CD4-positive, alpha-beta T cell (primary cell): ENCODE results near the gene GALNT14. TPM values are rescaled to one million over a fixed set of nuclear protein-coding genes. Genes with fewer than 3 reads are reported as not detected.

Experiments used
- ATAC-seq: fragments of 200-7000 bp; cut with Tn5 transposase; one replicate; pipeline ENCODE4 v1.10.0; 2022; ENCODE audit warnings: mild to moderate bottlenecking; ENCODE audit not compliant: poor library complexity
- CTCF ChIA-PET: fragments of 350-600 bp; sonication (Branson Sonifier 250); formaldehyde crosslinking; loops from one replicate; lab custom pipeline; 2021; ENCODE audit warnings: antibody characterized with exemption, inconsistent platforms; lab: Charles Lee
- POLR2A ChIA-PET: fragments of 350-600 bp; sonication (Branson Sonifier 250); formaldehyde crosslinking; loops from one replicate; lab custom pipeline; 2021; ENCODE audit warnings: antibody characterized with exemption, inconsistent platforms; lab: Charles Lee
- DNase-seq, 14 experiments: peaks; one replicate each; pipeline ENCODE4 v3.0.0-alpha.2; 2013 to 2020; ENCODE audit warnings: mixed read lengths in 2 of 14
- H3K27ac ChIP-seq, 2 donors: one replicate each; pipeline versions ENCODE4 v1.5.1 to v1.7.0; 2013; ENCODE audit warnings: low read length in 2 of 2, low read depth in 1 of 2, mild to moderate bottlenecking in 1 of 2
- H3K27me3 ChIP-seq, 2 experiments: 1 replicate in 1 of 2; 2 replicates in 1 of 2; pipeline versions ENCODE4 v1.6.1 to v1.7.0; 2013; ENCODE audit warnings: low read length in 2 of 2, control low read depth in 1 of 2, mild to moderate bottlenecking in 1 of 2, moderate library complexity in 1 of 2; ENCODE audit not compliant: insufficient read depth in 2 of 2, control insufficient read depth in 1 of 2
- H3K36me3 ChIP-seq: one replicate; pipeline ENCODE4 v1.6.1; 2013; ENCODE audit warnings: low read length, control low read depth; ENCODE audit not compliant: insufficient read depth
- H3K4me1 ChIP-seq: one replicate; pipeline ENCODE4 v1.6.1; 2013; ENCODE audit warnings: low read length, control low read depth; ENCODE audit not compliant: insufficient read depth
- H3K4me3 ChIP-seq: one replicate; pipeline ENCODE4 v1.5.1; 2013; ENCODE audit warnings: mild to moderate bottlenecking, low read length, moderate library complexity
- H3K9me3 ChIP-seq, 2 experiments: 1 replicate in 1 of 2; 2 replicates in 1 of 2; pipeline versions ENCODE4 v1.6.1 to v1.7.0; 2013; ENCODE audit warnings: low read length in 2 of 2, mild to moderate bottlenecking in 2 of 2, control low read depth in 1 of 2, moderate library complexity in 1 of 2; ENCODE audit not compliant: control insufficient read depth in 1 of 2, insufficient read depth in 1 of 2
- H3K27ac Mint-ChIP-seq: one replicate; pipeline ENCODE4 v1.8.0; 2020; ENCODE audit warnings: mixed read lengths
- H3K27me3 Mint-ChIP-seq: one replicate; pipeline ENCODE4 v1.8.0; 2021; ENCODE audit warnings: mixed read lengths
- H3K36me3 Mint-ChIP-seq: one replicate; pipeline ENCODE4 v1.8.0; 2021; ENCODE audit warnings: low read depth, mixed read lengths
- H3K4me1 Mint-ChIP-seq: one replicate; pipeline ENCODE4 v1.8.0; 2021; ENCODE audit warnings: low read depth, mixed read lengths
- H3K4me3 Mint-ChIP-seq: one replicate; pipeline ENCODE4 v1.8.0; 2020; ENCODE audit warnings: mild to moderate bottlenecking, mixed read lengths
- H3K9me3 Mint-ChIP-seq: one replicate; pipeline ENCODE4 v1.8.0; 2020; ENCODE audit warnings: mixed read lengths
- CTCF ChIP-seq: fragments of 200-600 bp; IDR thresholded peaks from one replicate; pipeline ENCODE4 v1.8.0; 2022; ENCODE audit warnings: antibody characterized with exemption, mild to moderate bottlenecking
- intact Hi-C, 2 experiments: fragments of 100-400 bp; cut with DNase I in 1 of 2; cut with micrococcal nuclease in 1 of 2; formaldehyde crosslinking; loops; one replicate each; pipeline versions ENCODE4 v1.15.1 to v1.9.0; 2023 to 2025; cut with DNase I, micrococcal nuclease
- total RNA-seq, 174 experiments: library from RNA in 2 of 174; stranded (reverse) in 2 of 174; gene quantifications; one replicate each; pipeline ENCODE4 v1.2.3 and lab custom pipeline; 2021 to 2026

GALNT14 gene
- total RNA-seq, 2 experiments from 2014 or later: not detected

- H3K27me3 Mint-ChIP-seq: peaks cover 13% of the 10 kb centered on the region
- intact Hi-C loops: no loop called here
Observed at GRCh38 chr2:31003749-31004148, 134.5 kb downstream of the GALNT14 start.

GRCh38 chr2:31002537-31003150 lies 135.6 kb downstream of the GALNT14 start:
- Mint-ChIP-seq H3K27me3 (peaks cover 13% of the 10 kb centered on the region), H3K27ac (no peak overlapping the region), H3K36me3 (no peaks in the 10 kb centered on the region), H3K4me3 (no peak overlapping the region), H3K4me1 (no peaks in the 10 kb centered on the region), H3K9me3 (no peaks in the 10 kb centered on the region)
- DNase-seq: no peak
- ATAC-seq: no peak
- ChIA-PET CTCF (no interaction called here), POLR2A (no interaction called here)
- Histone ChIP-seq H3K9me3 (no peaks in the 10 kb centered on the region), H3K4me1 (no peaks in the 10 kb centered on the region), H3K27ac (no peak overlapping the region), H3K27me3 (no peaks in the 10 kb centered on the region), H3K36me3 (no peaks in the 10 kb centered on the region), H3K4me3 (no peak overlapping the region)
- intact Hi-C loops: no loop called here
- no peak for TF ChIP-seq CTCF

More at GRCh38 chr2:31003749-31004148, 134.5 kb downstream of the GALNT14 start:
- POLR2A ChIA-PET: no interaction called here
- no peak for ATAC-seq
- Histone ChIP-seq H3K9me3 (no peaks in the 10 kb centered on the region), H3K27me3 (no peaks in the 10 kb centered on the region), H3K4me1 (no peaks in the 10 kb centered on the region), H3K36me3 (no peaks in the 10 kb centered on the region), H3K4me3 (no peak overlapping the region), H3K27ac (no peak overlapping the region)
- Mint-ChIP-seq H3K4me3 (no peak overlapping the region), H3K36me3 (no peaks in the 10 kb centered on the region), H3K27ac (no peak overlapping the region), H3K4me1 (no peaks in the 10 kb centered on the region), H3K9me3 (no peaks in the 10 kb centered on the region)
- CTCF ChIA-PET: no interaction called here
- no peak for DNase-seq
- TF ChIP-seq CTCF: no peak

DNA sequence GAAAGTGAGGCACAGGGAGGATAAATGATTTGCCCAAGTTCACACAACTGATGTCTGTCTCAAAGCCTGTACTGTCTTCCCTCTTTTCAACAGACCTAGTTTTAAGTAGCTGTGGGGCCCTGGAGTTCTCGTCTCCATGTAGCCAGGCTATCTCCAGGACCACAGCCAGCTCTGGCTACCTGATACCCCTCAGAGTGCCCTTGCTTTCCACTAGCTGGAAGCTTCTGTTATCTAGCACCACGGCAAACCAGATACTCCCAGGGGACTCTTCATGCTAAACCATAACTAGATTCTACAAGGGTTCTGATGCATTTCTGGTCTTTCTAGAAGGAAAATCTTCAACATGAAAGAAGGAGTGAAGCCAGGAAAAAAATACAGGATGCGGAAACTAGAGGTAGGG lies 137.3 kb downstream of the GALNT14 start:
- TF ChIP-seq CTCF: no peak
- ATAC-seq: no peak
- intact Hi-C loops: no loop called here
- ChIA-PET CTCF (no interaction called here), POLR2A (no interaction called here)
- H3K9me3 ChIP-seq: no peaks in the 10 kb centered on the region
- Mint-ChIP-seq H3K27ac (no peak overlapping the region), H3K9me3 (no peaks in the 10 kb centered on the region), H3K36me3 (no peaks in the 10 kb centered on the region), H3K4me1 (no peaks in the 10 kb centered on the region), H3K27me3 (peaks cover 13% of the 10 kb centered on the region), H3K4me3 (no peak overlapping the region)
- H3K4me3 ChIP-seq: no peak overlapping the region
- no peaks in the 10 kb centered on the region for H3K36me3 ChIP-seq
- H3K27me3 ChIP-seq: no peaks in the 10 kb centered on the region
- no peaks in the 10 kb centered on the region for H3K4me1 ChIP-seq
- H3K27ac ChIP-seq: no peak overlapping the region
- DNase-seq: no peak
